OCI-LY1 (cell line): ENCODE results near the gene RAD51B.

Experiments used
- CTCF ChIP-seq: fragments of 200-600 bp; sonication (generic), shearing (Covaris generic); IDR thresholded peaks from 2 replicates; pipeline ENCODE4 v1.5.1; 2017; ENCODE audit warnings: mild to moderate bottlenecking, antibody characterized with exemption, low read length, moderate library complexity, mixed read lengths
- EZH2 ChIP-seq: fragments of 200-600 bp; sonication (generic), shearing (Covaris generic); IDR thresholded peaks from 2 replicates; pipeline ENCODE4 v1.8.0; 2017; ENCODE audit warnings: borderline replicate concordance, mixed run types, mild to moderate bottlenecking, antibody characterized with exemption, low read length, moderate library complexity, mixed read lengths

GRCh38 chr14:68016255-68016914 lies 196.8 kb downstream of the RAD51B start:
- TF ChIP-seq EZH2 (no peak), CTCF (no peak)
